ENCODE data around the gene C19orf33. TPM values are rescaled to one million over a fixed set of nuclear protein-coding genes. Genes with fewer than 3 reads are reported as not detected.

Gene C19orf33
- total RNA-seq, 1 donor from 2014 or later: 1.4 TPM

DNA sequence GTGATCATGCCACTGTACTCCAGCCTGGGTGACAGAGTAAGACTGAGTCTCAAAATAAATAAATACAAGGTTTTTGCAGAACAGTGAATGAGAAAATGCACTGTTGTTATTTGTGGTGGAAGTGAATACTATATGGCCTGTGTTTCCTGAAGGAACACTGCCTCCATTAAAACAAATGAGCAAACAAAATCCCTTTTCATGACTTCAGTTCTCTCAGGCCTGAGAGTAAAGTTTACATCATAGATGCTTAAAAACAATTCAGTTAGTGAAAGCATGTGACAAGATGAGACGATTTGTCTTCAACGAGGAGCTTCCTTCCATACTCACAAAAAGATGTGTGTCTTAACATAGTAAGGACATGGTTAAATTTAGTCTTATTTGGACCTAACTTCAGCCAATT lies 25.3 kb upstream of the C19orf33 start:
- no peak for DNase-seq (ENCODE audit: low read depth in 2 of 2)

DNA sequence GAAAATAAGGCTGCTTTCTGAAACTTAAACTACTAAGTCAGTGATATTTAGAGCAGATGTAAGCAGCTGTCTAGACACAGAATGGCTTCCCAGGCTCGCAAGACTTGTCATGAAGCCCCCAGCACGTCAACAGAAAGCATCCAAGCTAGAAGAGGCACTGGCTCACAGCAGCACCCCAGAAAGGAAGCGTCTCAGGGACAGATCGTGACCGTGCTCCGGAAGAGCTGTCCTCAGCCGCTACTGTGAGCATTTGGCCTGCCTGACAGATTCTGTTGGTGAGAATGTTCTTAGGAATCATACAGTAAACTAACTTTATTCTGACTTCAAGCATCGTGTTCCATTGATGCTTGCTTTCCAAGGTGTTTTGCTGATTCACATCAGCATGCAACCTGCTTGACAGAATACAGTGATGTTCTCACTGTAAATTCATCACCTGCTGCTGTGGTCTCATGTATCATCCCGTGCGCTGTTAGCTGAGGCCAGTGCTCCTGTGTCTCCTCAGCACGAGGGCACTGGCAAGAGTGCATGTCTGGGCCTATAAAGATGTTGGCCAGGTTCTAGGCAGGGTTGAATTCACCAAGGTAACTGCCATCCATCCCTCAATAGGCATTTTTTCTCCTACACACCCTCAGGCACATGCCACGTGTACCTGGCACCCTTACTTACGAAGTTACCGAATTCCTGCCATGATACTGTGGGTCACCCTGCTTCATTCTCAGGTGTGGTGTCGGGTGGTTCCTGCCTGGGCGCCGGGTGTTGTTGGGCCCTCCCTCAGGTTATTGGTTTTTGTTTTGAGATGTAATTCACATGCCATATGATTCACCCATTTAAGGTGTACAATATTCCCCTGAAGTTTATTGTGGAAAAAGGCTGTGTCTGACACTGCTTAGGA lies 23.8 kb upstream of the C19orf33 start:
- no peak for DNase-seq (ENCODE audit: low read depth in 2 of 2)

DNA sequence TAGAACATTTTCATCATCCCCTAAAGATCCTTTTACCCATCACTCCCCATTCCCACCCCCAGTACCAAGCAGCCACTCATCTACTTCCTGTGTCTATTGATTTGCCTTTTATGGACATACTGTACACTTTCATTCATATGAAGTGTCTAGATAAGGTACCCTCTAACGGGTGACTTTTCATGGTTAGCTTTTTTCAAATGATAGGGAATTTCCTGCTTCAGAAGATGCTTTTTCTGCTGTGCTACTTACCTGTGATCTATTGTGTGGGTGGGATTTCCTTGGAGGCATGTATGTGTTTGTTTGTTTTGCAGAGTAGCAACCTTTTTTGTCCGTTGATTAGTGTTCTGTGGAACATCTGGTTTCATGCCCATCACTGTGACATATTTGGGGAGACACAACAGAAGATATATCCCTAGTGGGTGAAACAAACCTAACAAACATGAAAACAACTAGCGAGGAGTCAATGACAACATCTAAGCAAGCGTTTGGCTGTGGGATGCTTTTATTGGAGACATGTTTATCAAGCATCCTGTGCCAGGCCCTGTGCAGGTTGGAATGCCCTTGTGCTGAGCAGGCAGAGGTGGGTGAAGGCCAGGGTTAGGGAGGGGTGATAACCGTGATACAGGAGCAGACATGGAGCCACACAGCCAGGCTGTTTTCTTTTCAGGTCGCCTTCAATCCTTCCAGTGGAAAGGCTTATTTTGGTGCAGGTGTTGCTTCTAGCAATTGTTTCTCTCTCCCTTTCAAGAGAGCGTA lies 22.1 kb upstream of the C19orf33 start:
- no peak for DNase-seq (ENCODE audit: low read depth in 2 of 2)

DNA sequence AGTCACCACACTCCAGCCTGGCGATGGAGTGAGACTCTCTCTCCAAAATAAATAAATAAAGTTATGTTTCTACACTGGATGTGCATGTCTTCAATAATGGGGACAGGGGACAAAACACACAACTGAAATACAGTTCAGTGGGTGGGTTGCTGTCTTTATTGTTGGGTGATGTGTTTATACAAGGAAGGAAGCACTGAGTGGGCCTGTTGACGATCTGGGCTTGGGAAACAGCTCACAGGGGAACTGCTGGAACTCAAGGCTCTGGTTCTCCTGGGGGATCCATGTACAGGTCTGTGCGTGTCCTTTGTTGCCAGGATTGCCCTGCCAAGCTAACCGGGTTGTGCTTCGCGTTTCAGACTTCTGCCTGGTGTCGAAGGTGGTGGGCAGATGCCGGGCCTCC lies 20.8 kb upstream of the C19orf33 start:
- DNase-seq (ENCODE audit: low read depth in 2 of 2): no peak

GRCh38 chr19:38284422-38284821 lies 19.6 kb upstream of the C19orf33 start:
- no peak for DNase-seq (ENCODE audit: low read depth in 2 of 2)

- no peak for DNase-seq (ENCODE audit: low read depth in 2 of 2)
Measured at GRCh38 chr19:38285567-38285966, 18.5 kb upstream of the C19orf33 start.

- DNase-seq (ENCODE audit: low read depth in 2 of 2): no peak
Measured at GRCh38 chr19:38287604-38288003, 16.4 kb upstream of the C19orf33 start.

GRCh38 chr19:38288123-38288855 lies 15.8 kb upstream of the C19orf33 start:
- DNase-seq (ENCODE audit: low read depth in 2 of 2): no peak

DNA sequence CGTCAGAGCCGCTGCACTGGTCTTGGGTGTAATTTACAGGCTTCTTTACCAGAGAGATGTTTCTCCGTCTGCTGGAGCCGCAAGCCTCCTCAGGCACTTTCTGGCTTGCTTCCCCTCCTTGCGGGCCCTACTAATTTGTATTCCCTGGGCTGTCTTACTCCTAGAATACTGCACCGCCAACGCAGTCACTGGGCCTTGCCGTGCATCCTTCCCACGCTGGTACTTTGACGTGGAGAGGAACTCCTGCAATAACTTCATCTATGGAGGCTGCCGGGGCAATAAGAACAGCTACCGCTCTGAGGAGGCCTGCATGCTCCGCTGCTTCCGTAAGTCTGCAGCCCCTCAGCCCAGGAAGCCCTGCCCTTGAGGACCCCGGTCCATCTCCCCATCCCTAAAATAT lies 14.1 kb upstream of the C19orf33 start:
- no peak for DNase-seq (ENCODE audit: low read depth in 2 of 2)

- DNase-seq (ENCODE audit: low read depth in 2 of 2): peak in 1 of 2 donors; percentile 30
Measured at GRCh38 chr19:38290631-38291147, 13.4 kb upstream of the C19orf33 start.

DNA sequence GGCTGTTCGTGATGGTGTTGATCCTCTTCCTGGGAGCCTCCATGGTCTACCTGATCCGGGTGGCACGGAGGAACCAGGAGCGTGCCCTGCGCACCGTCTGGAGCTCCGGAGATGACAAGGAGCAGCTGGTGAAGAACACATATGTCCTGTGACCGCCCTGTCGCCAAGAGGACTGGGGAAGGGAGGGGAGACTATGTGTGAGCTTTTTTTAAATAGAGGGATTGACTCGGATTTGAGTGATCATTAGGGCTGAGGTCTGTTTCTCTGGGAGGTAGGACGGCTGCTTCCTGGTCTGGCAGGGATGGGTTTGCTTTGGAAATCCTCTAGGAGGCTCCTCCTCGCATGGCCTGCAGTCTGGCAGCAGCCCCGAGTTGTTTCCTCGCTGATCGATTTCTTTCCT lies 12.2 kb upstream of the C19orf33 start:
- DNase-seq (ENCODE audit: low read depth in 2 of 2): no peak

DNA sequence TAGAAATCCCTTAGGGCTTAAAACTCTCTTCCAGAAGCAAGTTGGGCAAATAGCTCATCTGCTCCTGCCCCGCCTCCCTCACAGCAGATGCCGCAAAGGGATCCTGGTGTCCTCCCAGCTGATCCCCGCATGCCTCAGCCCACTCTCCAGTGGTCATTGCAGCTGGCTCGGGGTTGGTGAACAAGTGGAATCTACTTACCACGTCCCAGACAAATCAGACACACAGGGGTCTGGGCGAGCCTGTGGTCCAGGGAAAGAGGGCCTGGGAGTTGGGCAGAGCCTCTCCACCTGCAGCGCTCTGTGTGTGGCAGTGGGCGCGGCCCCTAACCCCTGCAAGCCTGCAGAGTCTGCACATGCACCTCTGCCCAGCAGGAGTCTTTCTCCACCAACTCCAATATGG lies 10.8 kb upstream of the C19orf33 start:
- no peak for DNase-seq (ENCODE audit: low read depth in 2 of 2)

DNA sequence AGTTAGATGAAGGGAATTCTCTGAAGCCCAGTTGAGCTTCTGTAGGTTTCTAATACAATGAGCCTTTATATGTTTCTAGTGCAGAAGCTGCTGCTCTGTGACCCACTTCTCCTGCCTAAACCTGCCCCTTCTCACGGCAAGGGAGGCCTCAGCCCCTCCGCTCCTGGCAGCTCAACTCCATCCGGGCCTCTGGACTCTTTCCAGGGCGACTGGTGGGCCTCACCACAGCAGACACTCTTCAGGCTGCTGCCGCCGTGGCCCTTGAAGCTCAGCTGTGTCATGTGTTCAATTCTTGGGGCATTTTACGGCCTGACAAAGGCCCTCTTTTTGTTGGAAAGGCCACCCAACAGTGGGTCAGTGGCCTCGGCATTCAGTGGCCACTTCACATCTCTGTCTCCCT lies 10.0 kb upstream of the C19orf33 start:
- DNase-seq (ENCODE audit: low read depth in 2 of 2): no peak

- no peak for DNase-seq (ENCODE audit: low read depth in 2 of 2)
Measured at GRCh38 chr19:38298821-38299680, 5.0 kb upstream of the C19orf33 start.

DNA sequence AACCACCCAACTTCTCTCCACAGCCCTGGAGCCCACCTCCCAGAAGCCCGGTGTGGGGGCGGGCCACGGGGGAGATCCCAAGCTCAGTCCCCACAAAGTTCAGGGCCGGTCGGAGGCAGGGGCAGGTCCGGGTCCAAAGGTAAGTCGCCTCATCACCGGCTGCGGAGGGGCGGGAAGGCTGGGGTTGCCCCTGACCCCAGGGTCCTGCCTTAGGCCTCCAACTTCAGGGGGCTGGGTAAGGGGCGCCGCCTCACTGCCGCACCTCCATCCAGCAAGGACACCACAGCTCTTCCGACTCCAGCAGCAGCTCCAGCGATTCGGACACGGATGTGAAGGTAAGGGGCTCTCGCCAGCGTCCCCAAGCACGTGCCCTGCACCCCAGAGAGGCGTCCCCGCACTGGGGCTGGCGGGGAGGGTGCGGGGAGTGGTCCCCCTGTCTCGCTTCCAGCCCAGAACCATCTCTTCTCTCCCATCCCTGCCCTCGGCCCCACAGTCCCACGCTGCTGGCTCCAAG lies 358 bp downstream of the C19orf33 start:
- DNase-seq (ENCODE audit: low read depth in 2 of 2): no peak

- DNase-seq (ENCODE audit: low read depth in 2 of 2): peak; percentile 45 to 89
Measured at GRCh38 chr19:38304866-38305429, 897 bp downstream of the C19orf33 start.

- no peak for DNase-seq (ENCODE audit: low read depth in 2 of 2)
Measured at GRCh38 chr19:38306236-38306635, 2.2 kb downstream of the C19orf33 start.

DNA sequence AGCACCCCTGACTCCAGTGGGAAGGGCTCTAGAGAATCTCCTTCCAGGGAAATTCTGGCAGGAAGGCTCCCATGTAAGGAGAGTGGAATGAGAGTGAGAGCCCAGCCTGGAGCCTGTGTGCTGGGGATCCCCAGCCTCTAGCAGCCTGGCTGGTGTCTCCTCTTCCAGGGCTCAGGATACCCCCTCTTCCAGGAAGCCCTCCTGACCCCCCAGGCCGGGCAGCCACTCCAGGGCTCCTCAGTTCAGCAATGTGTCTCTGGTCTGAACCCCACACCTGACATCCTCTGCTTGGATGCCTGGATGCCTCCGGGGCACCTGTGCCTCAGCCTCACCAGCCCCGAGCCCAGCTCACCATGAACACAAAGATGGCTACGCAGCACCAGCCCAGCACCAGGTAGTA lies 3.0 kb downstream of the C19orf33 start:
- DNase-seq (ENCODE audit: low read depth in 2 of 2): no peak

GRCh38 chr19:38307597-38307996 lies 3.5 kb downstream of the C19orf33 start:
- DNase-seq (ENCODE audit: low read depth in 2 of 2): no peak

GRCh38 chr19:38308006-38308766 lies 4.1 kb downstream of the C19orf33 start:
- DNase-seq (ENCODE audit: low read depth in 2 of 2): no peak
